ENCODE results near the gene NFIX. TPM values are rescaled to one million over a fixed set of nuclear protein-coding genes. Genes with fewer than 3 reads are reported as not detected.

Gene NFIX
- total and polyA plus RNA-seq, 5 donors, result 67.4 to 168 (median 146) TPM

DNA sequence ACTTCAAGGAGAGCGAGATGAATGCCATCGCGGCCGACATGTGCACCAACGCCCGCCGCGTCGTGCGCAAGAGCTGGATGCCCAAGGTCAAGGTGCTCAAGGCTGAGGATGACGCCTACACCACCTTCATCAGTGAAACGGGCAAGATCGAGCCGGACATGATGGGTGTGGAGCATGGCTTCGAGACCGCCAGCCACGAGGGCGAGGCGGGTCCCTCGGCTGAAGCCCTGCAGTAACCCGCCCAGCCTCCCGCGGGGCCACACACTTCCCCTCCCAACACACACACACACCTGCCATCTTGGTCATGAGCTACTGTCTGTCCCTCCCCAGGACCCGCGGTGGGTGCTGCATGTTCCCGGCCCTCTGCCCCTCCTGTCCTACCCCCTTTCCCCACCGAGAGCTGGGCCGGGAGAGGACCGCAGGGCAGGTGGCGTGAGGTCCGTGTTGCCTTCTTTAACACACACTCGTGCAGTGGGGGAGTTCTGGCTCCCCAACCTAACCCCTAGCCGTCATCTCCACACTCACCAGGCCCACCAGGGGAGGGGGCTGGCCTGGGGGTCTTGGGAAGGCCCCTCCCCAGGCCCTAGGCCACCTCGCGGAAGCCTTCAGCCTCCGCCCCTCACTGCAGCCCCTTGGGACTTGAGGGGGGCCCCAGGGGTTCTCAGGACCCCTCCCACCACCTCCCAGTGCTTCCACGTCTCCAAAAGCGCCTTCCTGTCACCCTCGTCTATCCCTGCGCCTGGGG, 143.1 kb downstream of the NFIX start:
- no peak for ATAC-seq
- H3K27me3 ChIP-seq (ENCODE audit: control insufficient read depth, insufficient read depth), result no peaks in the 10 kb centered on the region
- H3K27ac ChIP-seq (ENCODE audit: low read length), result no peak overlapping the region
- no peak overlapping the region for H3K4me3 ChIP-seq (ENCODE audit: low read length)
- intact Hi-C loops (cut with DNase I), result no loop called here
- H3K9me3 ChIP-seq (ENCODE audit: control insufficient read depth, low read length), result no peaks in the 10 kb centered on the region
- H3K4me1 ChIP-seq (ENCODE audit: control insufficient read depth, insufficient read depth, low read length), result no peaks in the 10 kb centered on the region
- DNase-seq, result no peak
- WGBS, result 89% methylated on average over 40 of the region's 40 CpGs

DNA sequence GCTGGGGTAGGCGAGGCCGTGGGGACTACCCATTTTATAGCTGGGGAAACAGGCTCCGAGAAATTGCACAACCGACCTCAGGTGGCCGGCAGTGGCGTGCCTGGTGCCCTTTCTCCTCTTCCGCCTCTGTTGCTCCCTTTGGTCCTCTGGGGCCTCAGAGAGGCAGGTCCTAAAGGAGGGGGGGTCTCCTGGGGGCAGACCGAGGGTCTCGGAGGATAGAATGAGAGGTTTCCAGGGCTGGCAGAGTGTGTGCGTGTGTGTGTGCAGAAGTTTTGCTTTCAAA, 143.6 kb downstream of the NFIX start:
- Histone ChIP-seq H3K27me3 (ENCODE audit: control insufficient read depth, insufficient read depth) (no peaks in the 10 kb centered on the region), H3K27ac (ENCODE audit: low read length) (no peak overlapping the region), H3K4me1 (ENCODE audit: control insufficient read depth, insufficient read depth, low read length) (no peaks in the 10 kb centered on the region), H3K9me3 (ENCODE audit: control insufficient read depth, low read length) (no peaks in the 10 kb centered on the region), H3K4me3 (ENCODE audit: low read length) (no peak overlapping the region)
- ATAC-seq, result no peak
- DNase-seq, result no peak
- 79% methylated on average over 10 of the region's 10 CpGs for WGBS
- intact Hi-C loops (cut with DNase I), result no loop called here

GRCh38 chr19:13139633-13140311, 144.5 kb downstream of the NFIX start:
- Histone ChIP-seq H3K4me3 (ENCODE audit: low read length) (no peak overlapping the region), H3K27me3 (ENCODE audit: control insufficient read depth, insufficient read depth) (no peaks in the 10 kb centered on the region), H3K27ac (ENCODE audit: low read length) (no peak overlapping the region), H3K9me3 (ENCODE audit: control insufficient read depth, low read length) (no peaks in the 10 kb centered on the region), H3K4me1 (ENCODE audit: control insufficient read depth, insufficient read depth, low read length) (no peaks in the 10 kb centered on the region)
- no peak for DNase-seq
- 79% methylated on average over 11 of the region's 11 CpGs for WGBS
- no peak for ATAC-seq
- intact Hi-C loops (cut with DNase I), result no loop called here

GRCh38 chr19:13146763-13147563, 151.7 kb downstream of the NFIX start:
- 62% methylated on average over 16 of the region's 16 CpGs for WGBS
- H3K4me1 ChIP-seq (ENCODE audit: control insufficient read depth, insufficient read depth, low read length), result peaks cover 4% of the 10 kb centered on the region
- intact Hi-C loops (cut with DNase I), result no loop called here

More at GRCh38 chr19:13146763-13147563, 151.7 kb downstream of the NFIX start:
- Histone ChIP-seq H3K27ac (ENCODE audit: low read length) (no peak overlapping the region), H3K4me3 (ENCODE audit: low read length) (no peak overlapping the region), H3K27me3 (ENCODE audit: control insufficient read depth, insufficient read depth) (no peaks in the 10 kb centered on the region), H3K9me3 (ENCODE audit: control insufficient read depth, low read length) (no peaks in the 10 kb centered on the region)
- DNase-seq (peak in 1 of 3 donors; percentile 73), ATAC-seq (no peak)

Other genes with a start within 250 kb of the NFIX start
- not detected for gene BEST2, start 243.7 kb upstream of the NFIX start, total RNA-seq
- gene BEST2, start 243.7 kb upstream of the NFIX start, polyA plus RNA-seq, result not detected
- gene HOOK2, start 219.9 kb upstream of the NFIX start, total RNA-seq, result 10 to 100 TPM in 2 of 4 donors, 1 to 10 TPM in 2; 9.3 to 22.9 (median 13.4) TPM
- 18.0 TPM for gene HOOK2, start 219.9 kb upstream of the NFIX start, polyA plus RNA-seq
- 100 to 1,000 TPM in 1 of 4 donors, 10 to 100 TPM in 3; 29.9 to 209 (median 51.9) TPM for gene JUNB, start 204.0 kb upstream of the NFIX start, total RNA-seq
- gene JUNB, start 204.0 kb upstream of the NFIX start, polyA plus RNA-seq, result 156 TPM
- gene PRDX2, start 193.7 kb upstream of the NFIX start, total RNA-seq, result 100 to 1,000 TPM; 595 to 772 (median 666) TPM
- gene PRDX2, start 193.7 kb upstream of the NFIX start, polyA plus RNA-seq, result 834 TPM
- 1 to 10 TPM; 2.2 to 3.6 (median 3.0) TPM for gene THSD8, start 193.4 kb upstream of the NFIX start, total RNA-seq
- gene THSD8, start 193.4 kb upstream of the NFIX start, polyA plus RNA-seq, result 2.5 TPM
- 1 to 10 TPM; 2.6 to 4.6 (median 3.7) TPM for gene RNASEH2A, start 188.9 kb upstream of the NFIX start, total RNA-seq
- 3.5 TPM for gene RNASEH2A, start 188.9 kb upstream of the NFIX start, polyA plus RNA-seq
- not detected for gene RTBDN, start 160.9 kb upstream of the NFIX start, total RNA-seq
- gene RTBDN, start 160.9 kb upstream of the NFIX start, polyA plus RNA-seq, result not detected
- under 1 TPM in 3 of 4 donors, not detected in 1; 0.31 to 0.59 (median 0.34) TPM for gene MAST1, start 157.0 kb upstream of the NFIX start, total RNA-seq
- 0.20 TPM for gene MAST1, start 157.0 kb upstream of the NFIX start, polyA plus RNA-seq
- 10 to 100 TPM; 22.2 to 30.6 (median 24.5) TPM for gene DNASE2, start 114.0 kb upstream of the NFIX start, total RNA-seq
- gene DNASE2, start 114.0 kb upstream of the NFIX start, polyA plus RNA-seq, result 19.2 TPM
- not detected for gene KLF1, start 108.3 kb upstream of the NFIX start, total RNA-seq
- not detected for gene KLF1, start 108.3 kb upstream of the NFIX start, polyA plus RNA-seq
- gene GCDH, start 104.3 kb upstream of the NFIX start, total RNA-seq, result 10 to 100 TPM; 22.7 to 38.2 (median 27.4) TPM
- 26.1 TPM for gene GCDH, start 104.3 kb upstream of the NFIX start, polyA plus RNA-seq
- gene SYCE2, start 76.2 kb upstream of the NFIX start, total RNA-seq, result under 1 TPM in 1 of 4 donors, not detected in 3; 0.48 TPM
- 0.07 TPM for gene SYCE2, start 76.2 kb upstream of the NFIX start, polyA plus RNA-seq
- gene FARSA, start 61.8 kb upstream of the NFIX start, total RNA-seq, result 10 to 100 TPM; 32.6 to 44.8 (median 42.9) TPM
- gene FARSA, start 61.8 kb upstream of the NFIX start, polyA plus RNA-seq, result 38.7 TPM
- 100 to 1,000 TPM; 314 to 703 (median 631) TPM for gene CALR, start 56.9 kb upstream of the NFIX start, total RNA-seq
- 374 TPM for gene CALR, start 56.9 kb upstream of the NFIX start, polyA plus RNA-seq
- gene RAD23A, start 49.6 kb upstream of the NFIX start, total RNA-seq, result 100 to 1,000 TPM; 127 to 137 (median 133) TPM
- 122 TPM for gene RAD23A, start 49.6 kb upstream of the NFIX start, polyA plus RNA-seq
- 10 to 100 TPM; 24.3 to 33.2 (median 29.1) TPM for gene GADD45GIP1, start 38.3 kb upstream of the NFIX start, total RNA-seq
- gene GADD45GIP1, start 38.3 kb upstream of the NFIX start, polyA plus RNA-seq, result 64.5 TPM
- gene DAND5, start 25.9 kb upstream of the NFIX start, total RNA-seq, result 10 to 100 TPM in 2 of 4 donors, 1 to 10 TPM in 2; 5.0 to 13.8 (median 11.1) TPM
- 7.0 TPM for gene DAND5, start 25.9 kb upstream of the NFIX start, polyA plus RNA-seq
- gene LYL1, start 107.4 kb downstream of the NFIX start, total RNA-seq, result 10 to 100 TPM in 2 of 4 donors, 1 to 10 TPM in 2; 8.0 to 11.9 (median 10.1) TPM
- gene LYL1, start 107.4 kb downstream of the NFIX start, polyA plus RNA-seq, result 8.0 TPM
- gene TRMT1, start 121.3 kb downstream of the NFIX start, total RNA-seq, result 10 to 100 TPM; 14.8 to 22.2 (median 17.5) TPM
- gene TRMT1, start 121.3 kb downstream of the NFIX start, polyA plus RNA-seq, result 19.9 TPM
- gene NACC1, start 122.8 kb downstream of the NFIX start, total RNA-seq, result 10 to 100 TPM; 27.6 to 44.2 (median 40.2) TPM
- 40.2 TPM for gene NACC1, start 122.8 kb downstream of the NFIX start, polyA plus RNA-seq
- gene STX10, start 154.9 kb downstream of the NFIX start, total RNA-seq, result 10 to 100 TPM; 30.8 to 39.8 (median 37.2) TPM
- gene STX10, start 154.9 kb downstream of the NFIX start, polyA plus RNA-seq, result 47.7 TPM
- gene IER2, start 154.9 kb downstream of the NFIX start, total RNA-seq, result 10 to 100 TPM; 22.2 to 53.5 (median 29.2) TPM
- 62.9 TPM for gene IER2, start 154.9 kb downstream of the NFIX start, polyA plus RNA-seq

Data from right cardiac atrium (tissue), 5 donors.